Esophagus squamous epithelium (tissue), 5 donors: ENCODE measurements around the gene TAF1. TPM values are rescaled to one million over a fixed set of nuclear protein-coding genes. Genes with fewer than 3 reads are reported as not detected.
A peak's percentile ranks its signal among the peaks of the same experiment; 100 is the strongest.
"Not testable (repeated sequence)": the region's sequence is repeated elsewhere in the genome, so short reads cannot be mapped to it uniquely, and the experiment has no call there.

Experiments
- DNase-seq: peaks from one replicate; lab custom pipeline; 2025; lab: John Stamatoyannopoulos, UW
- H3K27ac ChIP-seq, 4 donors: fragments of 200-600 bp; sonication (generic); one replicate each; pipeline ENCODE4 v1.5.1; 2016 to 2019; ENCODE audit warnings: mild to moderate bottlenecking in 1 of 4
- H3K27me3 ChIP-seq, 4 donors: fragments of 200-600 bp; sonication (generic); 1 replicate in 3 of 4; 2 replicates in 1 of 4; pipeline versions ENCODE4 v1.5.1 to v1.6.0; 2017 to 2021; ENCODE audit warnings: antibody characterized with exemption in 1 of 4
- H3K36me3 ChIP-seq, 3 donors: fragments of 200-600 bp; sonication (generic); one replicate each; pipeline ENCODE4 v1.5.1; 2016 to 2019
- H3K4me1 ChIP-seq, 3 donors: fragments of 200-600 bp; sonication (generic); one replicate each; pipeline ENCODE4 v1.5.1; 2017 to 2019
- H3K4me3 ChIP-seq, 4 donors: fragments of 200-600 bp; sonication (generic); 1 replicate in 3 of 4; 2 replicates in 1 of 4; pipeline ENCODE4 v1.5.1; 2016 to 2019; ENCODE audit warnings: mild to moderate bottlenecking in 2 of 4, moderate library complexity in 1 of 4
- H3K9me3 ChIP-seq, 3 donors: fragments of 200-600 bp; sonication (generic); one replicate each; pipeline ENCODE4 v1.5.1; 2016 to 2019
- CTCF ChIP-seq, 6 experiments: fragments of 450-650 bp in 4 of 6; fragments of 200-600 bp in 2 of 6; sonication (generic) in 2 of 6; IDR thresholded peaks; one replicate each; pipeline ENCODE4 v1.5.1; 2016 to 2019; ENCODE audit warnings: antibody characterized with exemption in 6 of 6, mild to moderate bottlenecking in 4 of 6, moderate library complexity in 4 of 6
- POLR2A ChIP-seq, 4 donors: fragments of 450-650 bp; IDR thresholded peaks; one replicate each; pipeline ENCODE4 v1.6.1; 2017; ENCODE audit warnings: antibody characterized with exemption in 4 of 4, mild to moderate bottlenecking in 4 of 4, moderate library complexity in 3 of 4
- WGBS, 2 donors: methylation state at CpG; one replicate each; pipeline ENCODE4 v1.1.5; 2018; 5-methylcytosine and 5-hydroxymethylcytosine counted together
- intact Hi-C: fragments of 100-400 bp; cut with DNase I; formaldehyde crosslinking; loops from one replicate; pipeline ENCODE4 v1.15.0; 2022
- total RNA-seq, 4 donors: library from RNA; depleted of rRNA; stranded (reverse); fragments of >200 nt; gene quantifications; one replicate each; pipeline ENCODE4 v1.1.0, GENCODE V29; 2016
- donor health status: DM: yes; HTN: yes; CAD: no.

Gene TAF1
- 10 to 100 TPM; 18.6 to 54.2 (median 22.6) TPM for total RNA-seq

GRCh38 chrX:71365875-71366673 lies at the start of gene TAF1:
Gene TAF1, plus strand, starts transcription at chrX:71366357. Its CDS starts 18 bp downstream, at chrX:71366375.
- no peaks in the 10 kb centered on the region for H3K27me3 ChIP-seq
- peaks cover 5 to 21% (median 10%) of the 10 kb centered on the region in 3 donors for H3K4me1 ChIP-seq
- H3K36me3 ChIP-seq = peaks cover 0 to 15% (median 0%) of the 10 kb centered on the region in 3 donors
- WGBS, 2 donors = 1 to 39% methylated on average over 20 to 29 of the region's 51 CpGs
- peak within 1 kb of the TSS; percentile 48 to 78 (median 70) for H3K4me3 ChIP-seq
- TF ChIP-seq POLR2A (IDR thresholded peaks at IDR 0.05) (peak in 1 of 4 donors; percentile 85), CTCF (IDR thresholded peaks at IDR 0.05) (no peak)
- H3K9me3 ChIP-seq = no peaks in the 10 kb centered on the region
- intact Hi-C loops = no loop called here
- H3K27ac ChIP-seq = peak within 1 kb of the TSS; percentile 87 to 95 (median 90)
- peak; percentile 60 for DNase-seq

- intact Hi-C loops, H3K9me3 ChIP-seq, H3K4me1 ChIP-seq, H3K4me3 ChIP-seq, DNase-seq, H3K27ac ChIP-seq, H3K27me3 ChIP-seq, H3K36me3 ChIP-seq: not testable (repeated sequence)
- 40% methylated on average over 1 of the region's 1 CpG; no CpG with 5 or more reads in 1 of the 2 donors for WGBS, 2 donors
Observed at GRCh38 chrX:71316959-71317358, 49.2 kb upstream of the TAF1 start.

- TF ChIP-seq CTCF (IDR thresholded peaks at IDR 0.05) (no peak), POLR2A (IDR thresholded peaks at IDR 0.05) (no peak)
- no peak for DNase-seq
- H3K9me3 ChIP-seq = no peaks in the 10 kb centered on the region
- H3K27ac ChIP-seq = no peak overlapping the region
- intact Hi-C loops = no loop called here
- H3K4me1 ChIP-seq = no peaks in the 10 kb centered on the region
- H3K36me3 ChIP-seq = no peaks in the 10 kb centered on the region
- 100% methylated on average over 1 of the region's 1 CpG for WGBS, 2 donors
- no peak overlapping the region for H3K4me3 ChIP-seq
- H3K27me3 ChIP-seq = no peaks in the 10 kb centered on the region
Observed at GRCh38 chrX:71320126-71320525, 46.0 kb upstream of the TAF1 start.

- Histone ChIP-seq H3K4me1 (no peaks in the 10 kb centered on the region), H3K9me3 (peaks cover 0 to 14% (median 9%) of the 10 kb centered on the region in 3 donors), H3K36me3 (no peaks in the 10 kb centered on the region), H3K4me3 (no peak overlapping the region), H3K27ac (no peak overlapping the region), H3K27me3 (no peaks in the 10 kb centered on the region)
- intact Hi-C loops = no loop called here
- no peak for DNase-seq
- TF ChIP-seq CTCF (IDR thresholded peaks at IDR 0.05) (no peak), POLR2A (IDR thresholded peaks at IDR 0.05) (no peak)
- WGBS, 2 donors = 71 to 83% methylated on average over 1 of the region's 1 CpG
Observed at GRCh38 chrX:71321731-71322130, 44.4 kb upstream of the TAF1 start.

- H3K27me3 ChIP-seq, intact Hi-C loops, H3K27ac ChIP-seq, H3K36me3 ChIP-seq, DNase-seq, H3K4me3 ChIP-seq, H3K4me1 ChIP-seq: not testable (repeated sequence)
- peaks cover 0 to 26% (median 10%) of the 10 kb centered on the region in 3 donors for H3K9me3 ChIP-seq
- 91 to 100% methylated on average over 5 to 9 of the region's 11 CpGs for WGBS, 2 donors
Observed at GRCh38 chrX:71324452-71324851, 41.7 kb upstream of the TAF1 start.

GRCh38 chrX:71326394-71326793 lies 39.8 kb upstream of the TAF1 start:
- WGBS, 2 donors = 83 to 88% methylated on average over 3 of the region's 3 CpGs
- no peak for DNase-seq
- no peaks in the 10 kb centered on the region for H3K27me3 ChIP-seq
- TF ChIP-seq CTCF (IDR thresholded peaks at IDR 0.05) (no peak), POLR2A (IDR thresholded peaks at IDR 0.05) (no peak)
- no peak overlapping the region for H3K27ac ChIP-seq
- intact Hi-C loops = no loop called here
- H3K36me3 ChIP-seq = no peaks in the 10 kb centered on the region
- H3K4me1 ChIP-seq = no peaks in the 10 kb centered on the region
- H3K9me3 ChIP-seq = peaks cover 0 to 26% (median 10%) of the 10 kb centered on the region in 3 donors
- H3K4me3 ChIP-seq = no peak overlapping the region

GRCh38 chrX:71349151-71349665 lies 16.9 kb upstream of the TAF1 start:
- DNase-seq, intact Hi-C loops, H3K27me3 ChIP-seq, H3K4me3 ChIP-seq, H3K27ac ChIP-seq, H3K4me1 ChIP-seq, H3K9me3 ChIP-seq, H3K36me3 ChIP-seq: not testable (repeated sequence)
- WGBS, 2 donors = 13 to 37% methylated on average over 2 of the region's 5 CpGs

GRCh38 chrX:71349867-71350266 lies 16.3 kb upstream of the TAF1 start:
- not testable (repeated sequence) for H3K27me3 ChIP-seq
- no CpG with 5 or more reads among the region's 6 CpGs for WGBS, 2 donors

GRCh38 chrX:71352439-71352838 lies 13.7 kb upstream of the TAF1 start:
- H3K4me3 ChIP-seq, H3K27me3 ChIP-seq, intact Hi-C loops, H3K27ac ChIP-seq, DNase-seq, H3K36me3 ChIP-seq, H3K9me3 ChIP-seq, H3K4me1 ChIP-seq: not testable (repeated sequence)
- WGBS, 2 donors = 86% methylated on average over 2 of the region's 5 CpGs; no CpG with 5 or more reads in 1 of the 2 donors

More at GRCh38 chrX:71349867-71350266, 16.3 kb upstream of the TAF1 start:
- H3K4me3 ChIP-seq, H3K36me3 ChIP-seq, intact Hi-C loops, H3K27ac ChIP-seq, H3K4me1 ChIP-seq, DNase-seq, H3K9me3 ChIP-seq: not testable (repeated sequence)
